ENCODE measurements around the gene FRMPD1. TPM values are rescaled to one million over a fixed set of nuclear protein-coding genes. Genes with fewer than 3 reads are reported as not detected.

Gene FRMPD1
- total and polyA plus RNA-seq, 10 of the 15 experiments (the other 5 are each of a cell fraction or from before 2014, with no cell fraction given): 0.01 to 0.08 (median 0.05) TPM; not detected in 6

GRCh38 chr9:37694355-37694754 lies 43.6 kb downstream of the FRMPD1 start:
- WGBS (ENCODE audit: insufficient coverage, insufficient replicate concordance, low lambda C conversion rate, missing lambda C conversion rate): 38% methylated on average over 5 of the region's 5 CpGs
- Histone ChIP-seq H3K4me2 (ENCODE audit: control insufficient read depth, insufficient read depth) (no peak overlapping the region), H3K27me3 (replicated peaks in 1 of 2; ENCODE audit: control insufficient read depth in 2 of 2, insufficient read depth in 2 of 2, low read length in 1 of 2) (peaks cover 1 to 3% of the 10 kb centered on the region in 2 experiments; a peak in 2 of 4 replicates), H3K36me3 (ENCODE audit: control insufficient read depth in 2 of 2, insufficient read depth in 2 of 2, low read length in 1 of 2) (no peaks in the 10 kb centered on the region), H4K20me1 (ENCODE audit: control insufficient read depth, insufficient read depth) (no peaks in the 10 kb centered on the region), H3K27ac (ENCODE audit: control insufficient read depth, insufficient read depth) (no peak overlapping the region), H3K9ac (ENCODE audit: control insufficient read depth, insufficient read depth, low read length) (no peak overlapping the region), H2AFZ (ENCODE audit: control insufficient read depth, low read depth, low read length) (no peak overlapping the region), H3K4me3 (no peak overlapping the region), H3K79me2 (ENCODE audit: control insufficient read depth, insufficient read depth, low read length) (no peaks in the 10 kb centered on the region), H3K4me1 (ENCODE audit: control insufficient read depth, insufficient read depth, low read length) (no peaks in the 10 kb centered on the region), H3K9me3 (replicated peaks; ENCODE audit: control insufficient read depth, insufficient read depth, low read length) (no peaks in the 10 kb centered on the region)
- ChIA-PET POLR2A (no interaction called here), SMC1A (ENCODE audit: uncharacterized antibody, unreplicated experiment) (no interaction called here), RAD21 (ENCODE audit: unreplicated experiment) (no interaction called here), CTCF (no interaction called here)
- FAIRE-seq: no peak
- in situ Hi-C loops (cut with MboI) (no loop called here), intact Hi-C loops (cut with micrococcal nuclease; ENCODE audit: unreplicated experiment) (no loop called here)
- ATAC-seq: no peak
- DNase-seq (ENCODE audit: low read depth, low spot score): no peak
- TF ChIP-seq POLR2AphosphoS5 (IDR thresholded peaks at IDR 0.05; ENCODE audit: low read length) (no peak), YBX1 (IDR thresholded peaks at IDR 0.05) (no peak), TCF3 (IDR thresholded peaks at IDR 0.05; ENCODE audit: borderline replicate concordance, insufficient read depth, low read depth, low read length) (no peak), ZBTB40 (IDR thresholded peaks at IDR 0.05; ENCODE audit: borderline replicate concordance) (no peak), BRCA1 (IDR thresholded peaks at IDR 0.05; ENCODE audit: low read depth, low read length) (no peak), RELB (IDR thresholded peaks at IDR 0.05; ENCODE audit: low read depth) (no peak), ESRRA (IDR thresholded peaks at IDR 0.05; ENCODE audit: low read length) (no peak), NR2F1 (conservative IDR thresholded peaks at IDR 0.05) (no peak), POLR2A (IDR thresholded peaks at IDR 0.05; ENCODE audit: low read depth, low read length) (no peak), NFYA (IDR thresholded peaks at IDR 0.05; ENCODE audit: borderline replicate concordance, low read depth, low read length) (no peak), HDGF (IDR thresholded peaks at IDR 0.05) (no peak), GABPA (IDR thresholded peaks at IDR 0.05; ENCODE audit: low read depth) (no peak), MEF2A (IDR thresholded peaks at IDR 0.05; ENCODE audit: insufficient read depth, low read depth, low read length) (no peak), USF1 (IDR thresholded peaks at IDR 0.05; ENCODE audit: borderline replicate concordance, extremely low read length, insufficient read depth, low read depth, low read length) (no peak), YY1 (IDR thresholded peaks at IDR 0.05; ENCODE audit: low read depth, low read length) (no peak), MAX (IDR thresholded peaks at IDR 0.05; ENCODE audit: low read depth, low read length) (no peak)
- no TSS peak for BruUV-seq (replicated peaks)

All from GM12878 (cell line).